WTC11 (cell line): ENCODE measurements around the gene COBLL1. TPM values are rescaled to one million over a fixed set of nuclear protein-coding genes. Genes with fewer than 3 reads are reported as not detected.

ENCODE experiments used
- ATAC-seq: fragments of 200-7000 bp; cut with Tn5 transposase; 2 replicates; pipeline ENCODE4 v1.10.0; 2021; ENCODE audit warnings: mild to moderate bottlenecking, moderate library complexity
- CTCF ChIA-PET: fragments of 300-600 bp; sonication (Branson Sonifier 250); formaldehyde crosslinking; loops from one replicate; lab custom pipeline; 2021; ENCODE audit warnings: antibody characterized with exemption; lab: Charles Lee
- POLR2A ChIA-PET: fragments of 350-600 bp; sonication (Branson Sonifier 250); formaldehyde crosslinking; loops from one replicate; lab custom pipeline; 2021; ENCODE audit warnings: antibody characterized with exemption; lab: Charles Lee
- DNase-seq: peaks from one replicate; pipeline ENCODE4 v3.0.0; 2021; ENCODE audit warnings: low spot score
- H3K27ac Mint-ChIP-seq: 2 replicates; pipeline ENCODE4 v1.8.0; 2021; ENCODE audit warnings: mixed read lengths
- H3K27me3 Mint-ChIP-seq: 2 replicates; pipeline ENCODE4 v1.8.0; 2021; ENCODE audit warnings: low read depth, mild to moderate bottlenecking, moderate library complexity, mixed read lengths
- H3K36me3 Mint-ChIP-seq: 2 replicates; pipeline ENCODE4 v1.8.0; 2021; ENCODE audit warnings: mixed read lengths
- H3K4me1 Mint-ChIP-seq: 2 replicates; pipeline ENCODE4 v1.8.0; 2022; ENCODE audit warnings: mixed read lengths
- H3K4me3 Mint-ChIP-seq: 2 replicates; pipeline ENCODE4 v1.8.0; 2021; ENCODE audit warnings: mild to moderate bottlenecking, moderate library complexity, mixed read lengths
- H3K9me3 Mint-ChIP-seq: 2 replicates; pipeline ENCODE4 v1.8.0; 2021; ENCODE audit warnings: mixed read lengths
- CBFB ChIP-seq: sonication (generic); formaldehyde crosslinking; IDR thresholded peaks from 2 replicates; pipeline ENCODE4 v1.8.1; 2022; ENCODE audit warnings: mild to moderate bottlenecking, low read depth, missing genetic modification reagents
- CDX4 ChIP-seq: fragments of 250-450 bp; sonication (Bioruptor Pico); IDR thresholded peaks from 2 replicates; pipeline ENCODE4 v1.9.0; 2021; ENCODE audit warnings: moderate library complexity, mild to moderate bottlenecking, inconsistent platforms, borderline replicate concordance
- E2F1 ChIP-seq: sonication (generic); formaldehyde crosslinking; IDR thresholded peaks from 2 replicates; pipeline ENCODE4 v1.8.0; 2022; ENCODE audit warnings: mild to moderate bottlenecking, missing genetic modification reagents
- FOXJ3 ChIP-seq: sonication (generic); formaldehyde crosslinking; IDR thresholded peaks from 2 replicates; pipeline ENCODE4 v1.9.0; 2021; ENCODE audit warnings: missing genetic modification reagents, mild to moderate bottlenecking, borderline replicate concordance
- FOXK1 ChIP-seq: sonication (generic); formaldehyde crosslinking; IDR thresholded peaks from 2 replicates; pipeline ENCODE4 v1.8.0; 2022; ENCODE audit warnings: mild to moderate bottlenecking, moderate library complexity, missing genetic modification reagents
- GABPB1 ChIP-seq: sonication (generic); formaldehyde crosslinking; IDR thresholded peaks from 2 replicates; pipeline ENCODE4 v1.8.1; 2023; ENCODE audit warnings: mild to moderate bottlenecking, missing genetic modification reagents
- GTF2I ChIP-seq: fragments of 250-450 bp; sonication (Bioruptor Pico); conservative IDR thresholded peaks from 2 replicates; pipeline ENCODE4 v1.4.0; 2021; ENCODE audit warnings: mild to moderate bottlenecking
- HMGA2 ChIP-seq: fragments of 250-450 bp; sonication (Bioruptor Pico); IDR thresholded peaks from 2 replicates; pipeline ENCODE4 v1.4.0; 2021; ENCODE audit warnings: mild to moderate bottlenecking, moderate library complexity
- HMGXB4 ChIP-seq: sonication (generic); formaldehyde crosslinking; IDR thresholded peaks from 2 replicates; pipeline ENCODE4 v1.8.1; 2023; ENCODE audit warnings: mild to moderate bottlenecking, moderate library complexity, missing genetic modification reagents
- IRF2 ChIP-seq: sonication (generic); formaldehyde crosslinking; IDR thresholded peaks from 2 replicates; pipeline ENCODE4 v1.8.0; 2022; ENCODE audit warnings: low read depth, missing genetic modification reagents, borderline replicate concordance
- MXD4 ChIP-seq: fragments of 250-450 bp; sonication (Bioruptor Pico); IDR thresholded peaks from 2 replicates; pipeline ENCODE4 v1.8.0; 2021; ENCODE audit warnings: mild to moderate bottlenecking, moderate library complexity, borderline replicate concordance
- MYBL2 ChIP-seq: sonication (generic); formaldehyde crosslinking; IDR thresholded peaks from 2 replicates; pipeline ENCODE4 v1.8.1; 2023; ENCODE audit warnings: mild to moderate bottlenecking, moderate library complexity, missing genetic modification reagents
- NR2C2 ChIP-seq: sonication (generic); formaldehyde crosslinking; IDR thresholded peaks from 2 replicates; pipeline ENCODE4 v1.8.0; 2022; ENCODE audit warnings: mild to moderate bottlenecking, missing genetic modification reagents
- TCF7 ChIP-seq: sonication (generic); formaldehyde crosslinking; IDR thresholded peaks from 2 replicates; pipeline ENCODE4 v1.8.0; 2022; ENCODE audit warnings: mild to moderate bottlenecking, low read depth, missing genetic modification reagents, moderate library complexity
- USF1 ChIP-seq: sonication (generic); formaldehyde crosslinking; IDR thresholded peaks from 2 replicates; pipeline ENCODE4 v1.8.0; 2022; ENCODE audit warnings: mild to moderate bottlenecking, missing genetic modification reagents
- ZNF121 ChIP-seq: sonication (generic); formaldehyde crosslinking; IDR thresholded peaks from 2 replicates; pipeline ENCODE4 v1.8.0; 2023; ENCODE audit warnings: missing genetic modification reagents
- ZNF232 ChIP-seq: sonication (generic); formaldehyde crosslinking; IDR thresholded peaks from 2 replicates; pipeline ENCODE4 v1.8.0; 2022; ENCODE audit warnings: mild to moderate bottlenecking, missing genetic modification reagents
- ZSCAN18 ChIP-seq: fragments of 250-450 bp; sonication (Bioruptor Pico); IDR thresholded peaks from 2 replicates; pipeline ENCODE4 v2.1.2; 2022; ENCODE audit warnings: mild to moderate bottlenecking, moderate library complexity
- total RNA-seq: library from RNA; stranded (reverse); gene quantifications from 3 replicates; pipeline ENCODE4 v1.2.3, GENCODE V29; 2021
- TF ChIP-seq, protein P1 (sequence below): sonication (generic); formaldehyde crosslinking; IDR thresholded peaks from 2 replicates; pipeline ENCODE4 v1.8.0; 2023; ENCODE audit warnings: missing genetic modification reagents
- TF ChIP-seq, protein P2 (sequence below): sonication (generic); formaldehyde crosslinking; IDR thresholded peaks from 2 replicates; pipeline ENCODE4 v1.8.1; 2023; ENCODE audit warnings: mild to moderate bottlenecking, missing genetic modification reagents, moderate library complexity

COBLL1 gene
- total RNA-seq, 1 experiment from 2014 or later = 5.8 TPM

DNA sequence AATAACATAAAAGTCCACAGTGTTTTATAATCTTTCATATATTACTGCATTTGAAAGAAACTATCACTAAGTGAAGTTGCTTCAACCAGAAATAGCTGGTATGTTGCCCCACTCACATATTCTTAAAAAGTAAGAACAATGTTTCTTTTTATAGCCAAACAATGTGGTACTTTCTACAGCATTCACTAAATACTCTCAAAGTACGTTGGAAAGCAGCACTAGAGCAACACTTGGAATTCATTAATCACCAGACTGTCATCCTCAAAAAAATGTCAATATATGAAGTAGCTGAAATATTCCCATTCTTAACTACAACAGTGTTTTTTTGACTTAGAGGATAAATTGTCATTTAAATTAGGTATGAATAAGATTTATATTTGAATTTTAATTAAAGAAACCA, 32.8 kb downstream of the COBLL1 start:
- POLR2A ChIA-PET = no interaction called here
- ATAC-seq = no peak

DNA sequence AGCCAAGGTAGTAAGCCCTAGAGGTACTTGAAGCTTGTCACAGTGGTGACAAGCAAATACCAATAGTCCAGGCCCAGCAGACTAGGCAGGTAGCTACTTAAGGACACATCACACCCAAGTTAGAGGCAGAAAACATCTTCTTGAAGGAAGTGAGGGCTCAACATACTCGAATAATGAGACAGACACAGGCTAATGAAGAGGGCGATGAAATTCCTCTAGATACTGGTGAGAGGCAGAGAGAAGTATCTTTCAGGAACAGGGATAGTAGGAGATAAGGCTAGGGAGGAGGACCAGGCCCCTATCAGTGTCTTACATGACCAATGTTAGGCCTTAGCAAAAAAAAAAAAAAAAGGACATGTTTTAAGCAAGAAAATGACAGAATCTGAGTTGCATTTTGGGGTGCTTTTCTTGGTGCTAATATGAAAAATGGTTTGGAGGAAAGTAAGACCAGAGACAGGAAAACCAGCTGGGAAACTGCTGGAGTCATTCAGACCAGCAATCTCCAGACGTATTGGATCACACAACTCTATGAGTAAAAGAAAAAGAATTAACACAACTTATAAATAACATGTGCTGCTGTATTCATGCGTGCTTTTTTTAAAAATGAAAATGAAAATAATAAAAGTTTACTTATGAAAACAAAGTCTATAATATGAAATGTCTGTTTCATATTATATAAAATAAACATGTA, 37.7 kb downstream of the COBLL1 start:
- POLR2A ChIA-PET = no interaction called here
- no peaks in the 10 kb centered on the region for H3K27me3 Mint-ChIP-seq
- no peak overlapping the region for H3K4me3 Mint-ChIP-seq
- no peak for DNase-seq
- H3K36me3 Mint-ChIP-seq = no peaks in the 10 kb centered on the region
- CTCF ChIA-PET = no interaction called here
- no peaks in the 10 kb centered on the region for H3K9me3 Mint-ChIP-seq
- TF ChIP-seq HMGA2 (CRISPR knock-in tag) (no peak), TCF7 (CRISPR knock-in tag) (no peak), GABPB1 (CRISPR knock-in tag) (no peak), CDX4 (CRISPR knock-in tag) (no peak), CBFB (CRISPR knock-in tag) (no peak), ZNF121 (no peak), MYBL2 (CRISPR knock-in tag) (no peak), USF1 (CRISPR knock-in tag) (no peak), HMGXB4 (CRISPR knock-in tag) (no peak), IRF2 (CRISPR knock-in tag) (no peak), E2F1 (CRISPR knock-in tag) (no peak), ZSCAN18 (CRISPR knock-in tag) (no peak)
- TF ChIP-seq, protein P1, sequence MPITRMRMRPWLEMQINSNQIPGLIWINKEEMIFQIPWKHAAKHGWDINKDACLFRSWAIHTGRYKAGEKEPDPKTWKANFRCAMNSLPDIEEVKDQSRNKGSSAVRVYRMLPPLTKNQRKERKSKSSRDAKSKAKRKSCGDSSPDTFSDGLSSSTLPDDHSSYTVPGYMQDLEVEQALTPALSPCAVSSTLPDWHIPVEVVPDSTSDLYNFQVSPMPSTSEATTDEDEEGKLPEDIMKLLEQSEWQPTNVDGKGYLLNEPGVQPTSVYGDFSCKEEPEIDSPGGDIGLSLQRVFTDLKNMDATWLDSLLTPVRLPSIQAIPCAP = no peak
- TF ChIP-seq, protein P2, sequence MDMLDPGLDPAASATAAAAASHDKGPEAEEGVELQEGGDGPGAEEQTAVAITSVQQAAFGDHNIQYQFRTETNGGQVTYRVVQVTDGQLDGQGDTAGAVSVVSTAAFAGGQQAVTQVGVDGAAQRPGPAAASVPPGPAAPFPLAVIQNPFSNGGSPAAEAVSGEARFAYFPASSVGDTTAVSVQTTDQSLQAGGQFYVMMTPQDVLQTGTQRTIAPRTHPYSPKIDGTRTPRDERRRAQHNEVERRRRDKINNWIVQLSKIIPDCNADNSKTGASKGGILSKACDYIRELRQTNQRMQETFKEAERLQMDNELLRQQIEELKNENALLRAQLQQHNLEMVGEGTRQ = no peak
- H3K4me1 Mint-ChIP-seq = no peaks in the 10 kb centered on the region
- ATAC-seq = no peak
- peak overlapping the region; percentile 51; the same call in 1 of the 2 replicates for H3K27ac Mint-ChIP-seq

More for the DNA sequence above, 32.8 kb downstream of the COBLL1 start:
- no peak overlapping the region for H3K4me3 Mint-ChIP-seq
- no peaks in the 10 kb centered on the region for H3K36me3 Mint-ChIP-seq
- TF ChIP-seq MXD4 (CRISPR knock-in tag) (no peak), FOXK1 (CRISPR knock-in tag) (no peak), NR2C2 (CRISPR knock-in tag) (no peak), ZNF232 (no peak), GTF2I (CRISPR knock-in tag) (no peak), FOXJ3 (CRISPR knock-in tag) (no peak)
- no peaks in the 10 kb centered on the region for H3K9me3 Mint-ChIP-seq
- no peak overlapping the region for H3K27ac Mint-ChIP-seq
- no peaks in the 10 kb centered on the region for H3K4me1 Mint-ChIP-seq
- CTCF ChIA-PET = interaction anchor here (2.4 kb wide), 1 partner anchor 33 kb away, joined by 8 read pairs; the partner anchor contains the start of gene COBLL1
- DNase-seq = no peak
- H3K27me3 Mint-ChIP-seq = no peaks in the 10 kb centered on the region
